C4-2B (cell line): ENCODE measurements around the gene ANKRD9.

Source experiments
- H3K27ac ChIP-seq: fragments of 450-650 bp; 2 replicates; pipeline ENCODE4 v1.5.1; 2017
- CTCF ChIP-seq: fragments of 450-650 bp; conservative IDR thresholded peaks from 2 replicates; pipeline ENCODE4 v1.5.1; 2017; ENCODE audit warnings: mild to moderate bottlenecking
- ZFX ChIP-seq: fragments of 450-650 bp; IDR thresholded peaks from 2 replicates; pipeline ENCODE4 v1.6.1; 2017

Gene ANKRD9

DNA sequence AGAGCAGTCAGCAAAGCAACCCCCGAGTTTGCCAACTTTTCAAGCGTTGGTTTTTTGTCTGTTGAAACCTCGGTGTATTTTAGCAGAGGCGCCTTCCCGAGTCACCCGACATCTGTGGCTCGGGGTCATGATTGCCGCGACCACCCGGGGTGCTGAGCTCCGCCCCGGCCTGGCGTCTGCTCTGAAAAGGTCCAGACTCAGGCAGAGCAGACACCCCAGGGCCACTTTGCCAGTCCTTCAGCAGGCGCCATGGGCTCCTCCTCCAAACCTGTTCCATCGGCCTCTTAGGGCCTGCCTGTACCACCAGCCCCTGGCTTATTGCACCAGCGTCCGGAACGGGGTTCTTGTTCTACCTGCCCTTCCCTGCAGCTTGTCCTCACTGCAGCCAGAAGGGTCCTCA, 19.1 kb downstream of the ANKRD9 start:
- TF ChIP-seq ZFX = no peak
- no peak for TF ChIP-seq CTCF
- H3K27ac ChIP-seq = no peak overlapping the region

- TF ChIP-seq CTCF (no peak), ZFX (no peak)
- H3K27ac ChIP-seq = no peak overlapping the region
These were observed 22.4 kb downstream of the ANKRD9 start for GRCh38 chr14:102487204-102487577.

DNA sequence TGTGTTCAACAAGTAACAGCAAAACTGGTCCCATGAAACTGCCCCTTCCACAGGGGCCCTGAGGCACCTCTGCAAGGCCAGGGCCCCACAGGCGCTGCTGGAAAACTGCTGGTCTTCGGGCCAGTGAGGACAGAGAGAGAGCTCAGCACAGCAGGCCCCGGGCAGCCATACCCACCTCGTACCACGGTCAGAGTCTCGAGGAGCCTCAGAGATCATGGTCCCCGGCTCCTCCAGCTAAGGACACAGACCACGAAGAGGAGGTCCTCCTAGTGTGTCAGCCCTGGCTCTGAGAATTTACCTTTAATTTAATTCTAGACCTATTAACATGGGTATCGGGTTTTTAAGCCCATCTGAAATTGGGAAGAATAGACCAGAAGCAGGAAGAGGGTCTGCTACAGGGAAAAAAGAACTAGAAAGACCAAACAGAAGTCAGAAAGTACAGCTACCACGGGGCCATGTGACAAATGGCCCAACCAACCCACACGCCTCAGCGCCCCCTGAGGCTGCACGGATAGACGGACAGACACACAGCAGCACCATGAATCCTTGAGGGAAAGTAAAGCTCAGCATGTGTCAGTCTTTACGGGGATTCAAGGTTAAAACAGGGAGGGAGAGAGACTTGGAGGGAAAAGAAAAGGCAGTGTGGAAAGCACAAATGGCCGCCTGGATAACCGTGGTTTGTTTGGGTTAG, 22.9 kb downstream of the ANKRD9 start:
- no peak for TF ChIP-seq CTCF
- no peak for TF ChIP-seq ZFX
- H3K27ac ChIP-seq = no peak overlapping the region

DNA sequence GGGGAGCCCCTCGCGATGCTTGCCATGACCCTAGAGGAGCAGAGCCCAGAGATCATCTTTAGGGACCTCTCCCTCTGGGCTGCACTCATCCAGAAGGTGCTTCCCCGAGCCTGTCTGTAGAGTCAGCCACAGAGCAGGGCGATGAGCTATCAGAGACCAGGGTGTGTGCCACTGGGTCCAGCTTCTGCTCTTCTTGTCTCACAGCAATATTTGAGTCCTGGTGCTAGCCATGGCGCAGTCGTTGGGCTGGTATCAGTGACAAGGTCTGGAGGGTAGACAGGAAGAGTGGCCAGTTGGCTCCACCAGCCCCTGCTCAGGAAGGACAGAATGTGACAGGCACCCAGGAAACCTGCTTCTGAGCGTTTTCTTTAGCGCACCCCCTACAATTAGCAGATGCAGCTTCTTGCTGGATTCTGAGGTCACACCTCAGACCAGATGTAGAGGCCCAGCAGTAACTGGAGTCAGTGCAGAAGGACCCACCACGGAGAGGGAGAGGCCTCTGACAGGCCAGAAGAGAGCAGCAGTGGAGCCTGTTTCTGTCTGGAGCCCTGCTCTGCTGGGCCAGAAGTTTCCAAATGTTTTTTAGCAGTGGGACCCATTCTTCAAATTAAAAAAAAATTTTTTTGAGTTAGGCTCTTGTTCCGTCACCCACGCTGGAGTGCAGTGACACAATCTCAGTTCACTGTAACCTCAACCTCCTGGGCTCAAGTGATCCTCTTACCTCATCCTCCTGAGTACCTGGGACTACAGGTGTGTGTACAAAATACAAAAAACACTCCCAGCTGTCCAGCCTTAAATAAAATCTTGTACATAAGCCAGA, 23.7 kb downstream of the ANKRD9 start:
- no peak for TF ChIP-seq ZFX
- TF ChIP-seq CTCF = no peak
- H3K27ac ChIP-seq = no peak overlapping the region

DNA sequence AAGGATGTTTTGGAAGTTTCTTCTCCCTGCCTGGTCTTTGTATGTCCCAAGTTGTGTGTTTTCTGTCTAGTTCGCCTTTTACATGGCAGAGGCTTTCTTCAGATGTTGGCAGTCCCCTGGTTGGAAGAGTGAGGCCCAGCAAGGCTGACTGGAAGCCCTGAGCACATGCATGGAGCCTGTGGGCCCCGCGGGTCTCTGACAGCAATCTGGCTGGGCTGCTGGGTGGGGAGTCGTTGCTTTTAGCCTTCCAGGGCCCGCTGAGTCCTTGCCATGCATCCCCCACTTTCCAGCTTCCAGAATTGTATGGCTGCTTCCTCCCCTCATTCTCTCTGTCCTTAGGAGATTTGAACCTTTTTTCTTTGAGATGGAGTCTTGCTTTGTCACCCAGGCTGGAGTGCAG, 25.3 kb downstream of the ANKRD9 start:
- no peak overlapping the region for H3K27ac ChIP-seq

DNA sequence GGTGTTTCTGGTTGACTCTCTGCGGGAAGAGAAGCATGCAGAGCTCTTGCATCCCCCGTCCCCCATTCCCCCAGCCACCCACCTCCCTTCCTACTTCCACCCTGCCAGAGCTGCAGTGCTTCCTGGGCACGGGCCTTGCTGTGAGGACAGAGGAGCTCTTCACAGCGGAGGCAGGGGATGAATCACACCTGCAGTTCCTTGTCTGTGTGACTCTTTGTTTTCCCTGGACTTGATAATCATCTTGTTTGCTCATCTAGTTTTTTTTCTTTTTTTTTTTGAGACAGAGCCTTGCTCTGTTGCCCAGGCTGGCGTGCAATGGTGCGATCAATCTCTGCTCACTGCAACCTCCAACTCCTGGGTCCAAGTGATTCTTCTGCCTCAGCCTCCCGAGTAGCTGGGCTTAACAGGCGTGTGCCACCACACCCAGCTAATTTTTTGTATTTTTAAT, 27.8 kb downstream of the ANKRD9 start:
- TF ChIP-seq CTCF = no peak
- no peak for TF ChIP-seq ZFX
- H3K27ac ChIP-seq = peak overlapping the region; percentile 68

More for the DNA sequence above, 25.3 kb downstream of the ANKRD9 start:
- TF ChIP-seq ZFX (no peak), CTCF (no peak)

GRCh38 chr14:102481371-102481770, 28.2 kb downstream of the ANKRD9 start:
- peak overlapping the region; percentile 68 for H3K27ac ChIP-seq
- no peak for TF ChIP-seq CTCF
- no peak for TF ChIP-seq ZFX
